Right atrium auricular region (tissue), 2 donors: Measurements from ENCODE around the gene SOD1. TPM values are rescaled to one million over a fixed set of nuclear protein-coding genes. Genes with fewer than 3 reads are reported as not detected.

Source experiments
- DNase-seq: peaks from one replicate; pipeline ENCODE4 v3.0.0-alpha.2; 2019; ENCODE audit warnings: low spot score
- H3K27ac ChIP-seq, 2 donors: fragments of 200-600 bp; sonication (generic); 1 replicate in 1 of 2; 2 replicates in 1 of 2; pipeline ENCODE4 v1.5.1; 2016 to 2019
- H3K27me3 ChIP-seq, 2 donors: fragments of 200-600 bp; sonication (generic); one replicate each; pipeline versions ENCODE4 v1.5.1 to v1.6.0; 2017 to 2019
- H3K36me3 ChIP-seq: fragments of 200-600 bp; sonication (generic); one replicate; pipeline ENCODE4 v1.5.1; 2016
- H3K4me1 ChIP-seq, 2 donors: fragments of 200-600 bp; sonication (generic); one replicate each; pipeline versions ENCODE4 v1.5.1 to v1.6.0; 2017 to 2019
- H3K4me3 ChIP-seq, 2 donors: fragments of 200-600 bp; sonication (generic); 1 replicate in 1 of 2; 2 replicates in 1 of 2; pipeline ENCODE4 v1.5.1; 2017 to 2019; ENCODE audit warnings: mild to moderate bottlenecking in 1 of 2, moderate library complexity in 1 of 2
- H3K9me3 ChIP-seq, 2 donors: fragments of 200-600 bp; sonication (generic); one replicate each; pipeline ENCODE4 v1.5.1; 2019
- total RNA-seq, 2 donors: library from RNA; depleted of rRNA; stranded (reverse); fragments of >200 nt; gene quantifications; one replicate each; pipeline ENCODE4 v1.1.0, GENCODE V29; 2016
- TF ChIP-seq, protein P1 (sequence below), 2 donors: fragments of 200-600 bp; sonication (generic); IDR thresholded peaks; one replicate each; pipeline ENCODE4 v1.5.1; 2019; ENCODE audit warnings: antibody characterized with exemption in 2 of 2

SOD1 gene
- total RNA-seq, 2 donors from 2014 or later = 321 to 332 TPM

DNA sequence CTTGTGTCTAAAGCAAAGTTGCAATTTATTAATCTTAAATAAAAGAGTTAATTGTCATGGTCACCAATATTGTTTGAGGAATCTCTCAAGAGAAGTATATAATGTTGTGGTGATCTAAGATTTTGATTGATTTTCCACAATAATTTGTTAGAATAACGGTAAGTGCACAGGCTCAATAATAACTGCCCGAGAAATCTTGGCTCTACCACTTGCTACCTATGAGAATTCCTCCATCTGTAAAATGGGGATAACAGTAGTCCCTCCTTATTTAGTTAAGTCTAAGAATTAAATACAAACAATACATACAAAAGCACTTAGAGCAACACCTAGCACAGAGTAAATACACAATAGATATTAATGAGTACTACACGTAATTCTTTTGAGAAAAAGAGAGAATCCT lies 53.6 kb downstream of the SOD1 start:
- Histone ChIP-seq H3K4me1 (peaks cover 0 to 49% of the 10 kb centered on the region in 2 donors), H3K9me3 (no peaks in the 10 kb centered on the region), H3K27ac (no peak overlapping the region), H3K27me3 (no peaks in the 10 kb centered on the region), H3K36me3 (no peaks in the 10 kb centered on the region), H3K4me3 (no peak overlapping the region)
- no peak for DNase-seq
- TF ChIP-seq, protein P1, sequence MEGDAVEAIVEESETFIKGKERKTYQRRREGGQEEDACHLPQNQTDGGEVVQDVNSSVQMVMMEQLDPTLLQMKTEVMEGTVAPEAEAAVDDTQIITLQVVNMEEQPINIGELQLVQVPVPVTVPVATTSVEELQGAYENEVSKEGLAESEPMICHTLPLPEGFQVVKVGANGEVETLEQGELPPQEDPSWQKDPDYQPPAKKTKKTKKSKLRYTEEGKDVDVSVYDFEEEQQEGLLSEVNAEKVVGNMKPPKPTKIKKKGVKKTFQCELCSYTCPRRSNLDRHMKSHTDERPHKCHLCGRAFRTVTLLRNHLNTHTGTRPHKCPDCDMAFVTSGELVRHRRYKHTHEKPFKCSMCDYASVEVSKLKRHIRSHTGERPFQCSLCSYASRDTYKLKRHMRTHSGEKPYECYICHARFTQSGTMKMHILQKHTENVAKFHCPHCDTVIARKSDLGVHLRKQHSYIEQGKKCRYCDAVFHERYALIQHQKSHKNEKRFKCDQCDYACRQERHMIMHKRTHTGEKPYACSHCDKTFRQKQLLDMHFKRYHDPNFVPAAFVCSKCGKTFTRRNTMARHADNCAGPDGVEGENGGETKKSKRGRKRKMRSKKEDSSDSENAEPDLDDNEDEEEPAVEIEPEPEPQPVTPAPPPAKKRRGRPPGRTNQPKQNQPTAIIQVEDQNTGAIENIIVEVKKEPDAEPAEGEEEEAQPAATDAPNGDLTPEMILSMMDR (IDR thresholded peaks at IDR 0.05) = no peak

DNA sequence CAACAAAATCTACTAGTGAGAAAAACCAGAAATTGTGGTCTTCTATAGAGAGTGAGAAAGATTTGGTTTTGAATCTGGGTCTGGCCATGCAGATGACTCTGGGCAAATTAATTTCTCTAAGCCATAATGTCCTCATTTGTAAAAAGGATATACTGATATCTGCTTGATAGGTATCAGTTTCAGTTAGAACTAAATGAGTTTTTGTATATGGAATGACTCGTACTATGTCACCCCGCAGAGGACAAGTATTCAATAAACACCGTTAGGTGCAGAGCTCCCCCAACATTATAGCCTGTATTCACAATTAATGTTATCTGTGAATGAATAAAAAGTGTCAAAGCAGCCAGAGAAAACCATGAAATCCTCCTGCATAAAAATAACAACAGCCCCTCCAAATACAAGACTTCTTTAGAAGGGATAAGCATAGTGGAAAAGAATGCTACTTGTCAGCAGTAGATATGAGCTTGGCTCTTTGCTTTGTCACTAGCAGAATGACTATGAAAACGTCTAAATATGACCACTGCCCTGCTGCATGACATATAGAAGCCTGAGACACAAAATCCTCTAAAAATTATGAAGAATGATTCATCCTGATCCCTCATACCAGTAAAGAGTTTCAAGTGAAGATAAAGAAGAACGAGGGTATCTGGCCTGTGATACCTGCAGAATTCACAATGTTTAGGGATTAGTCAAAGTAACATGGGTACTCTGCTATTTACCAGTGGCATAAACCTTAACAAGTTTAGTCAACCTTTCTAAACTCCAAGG lies 54.7 kb downstream of the SOD1 start:
- H3K9me3 ChIP-seq = no peaks in the 10 kb centered on the region
- peaks cover 0 to 42% of the 10 kb centered on the region in 2 donors for H3K4me1 ChIP-seq
- no peaks in the 10 kb centered on the region for H3K27me3 ChIP-seq
- H3K27ac ChIP-seq = no peak overlapping the region
- H3K4me3 ChIP-seq = no peak overlapping the region
- DNase-seq = no peak
- H3K36me3 ChIP-seq = no peaks in the 10 kb centered on the region
- TF ChIP-seq, protein P1 (IDR thresholded peaks at IDR 0.05) = no peak

DNA sequence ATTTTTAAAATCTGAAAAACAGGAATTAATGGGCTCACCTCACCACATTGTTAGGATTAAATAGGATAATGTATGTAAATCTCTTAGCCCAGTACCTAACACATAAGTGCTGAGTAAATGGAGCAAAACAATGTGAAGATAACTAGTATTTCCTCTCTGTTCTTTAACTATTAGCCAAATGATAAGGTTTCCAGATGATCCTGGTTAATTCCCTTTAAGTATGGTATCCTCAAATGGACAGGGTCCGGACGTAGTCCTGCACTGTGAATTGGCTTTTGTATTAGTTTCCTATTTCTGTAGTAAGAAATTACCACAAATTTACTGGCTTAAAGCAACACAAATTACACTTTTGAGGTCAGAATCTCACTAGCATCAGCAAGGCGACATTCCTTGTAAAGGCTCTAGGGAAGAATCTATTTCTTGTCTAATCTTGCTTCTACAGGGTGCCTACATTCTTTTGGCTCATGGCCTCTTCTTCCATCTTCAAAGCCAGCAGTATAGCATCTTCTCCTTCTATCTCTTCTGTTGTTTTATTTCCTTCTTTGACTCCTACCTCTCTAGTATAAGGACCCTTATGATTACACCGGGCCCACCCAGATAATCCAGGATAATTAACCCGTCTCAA lies 55.4 kb downstream of the SOD1 start:
- Histone ChIP-seq H3K9me3 (no peaks in the 10 kb centered on the region), H3K27ac (no peak overlapping the region), H3K4me3 (no peak overlapping the region), H3K36me3 (no peaks in the 10 kb centered on the region), H3K4me1 (peaks cover 0 to 37% of the 10 kb centered on the region in 2 donors), H3K27me3 (no peaks in the 10 kb centered on the region)
- DNase-seq = no peak
- TF ChIP-seq, protein P1 (IDR thresholded peaks at IDR 0.05) = no peak

DNA sequence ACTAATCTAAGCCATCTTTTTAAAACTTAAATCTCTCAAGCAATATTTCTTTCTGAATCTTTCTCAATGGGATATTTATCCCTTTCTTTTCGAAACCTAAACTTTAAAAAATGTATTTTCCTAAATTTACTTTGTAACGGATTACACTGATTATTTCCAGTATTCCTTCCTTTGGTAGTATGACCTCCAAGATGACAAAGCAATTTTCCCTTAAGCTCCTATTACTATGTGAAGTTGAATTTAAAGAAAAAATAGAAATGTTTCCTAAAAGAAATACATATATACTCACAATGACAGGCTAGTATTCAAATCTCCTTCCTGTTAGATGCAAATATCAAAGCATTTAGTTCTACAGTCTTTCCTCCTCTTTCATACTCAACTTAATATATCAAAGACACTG lies 56.6 kb downstream of the SOD1 start:
- no peak overlapping the region for H3K27ac ChIP-seq
- DNase-seq = no peak
- H3K36me3 ChIP-seq = no peaks in the 10 kb centered on the region
- no peak overlapping the region for H3K4me3 ChIP-seq
- TF ChIP-seq, protein P1 (IDR thresholded peaks at IDR 0.05) = no peak
- no peaks in the 10 kb centered on the region for H3K27me3 ChIP-seq
- H3K4me1 ChIP-seq = peaks cover 0 to 33% of the 10 kb centered on the region in 2 donors
- H3K9me3 ChIP-seq = no peaks in the 10 kb centered on the region

Other genes starting within 250 kb of the SOD1 start
- 10 to 100 TPM in 1 of 2 donors, 1 to 10 TPM in 1; 8.8 to 12.2 TPM for gene SCAF4, start 72.4 kb downstream of the SOD1 start, total RNA-seq
- gene HUNK, start 213.3 kb downstream of the SOD1 start, total RNA-seq = 1 to 10 TPM in 1 of 2 donors, under 1 TPM in 1; 0.20 to 2.0 TPM